Stimulated activated CD4-positive, alpha-beta T cell treated with anti-CD3 and anti-CD28 coated beads, Interleukin-4, amount 100 ng/mL, for 48 hours (primary cell): ENCODE data around the gene SERINC3.

Source experiments
- DNase-seq, 2 donors: peaks; one replicate each; pipeline ENCODE4 v3.0.0-alpha.2; 2020; ENCODE audit warnings: low read depth in 2 of 2

SERINC3 gene

GRCh38 chr20:44532981-44533331 is 11.1 kb upstream of the SERINC3 start:
- no peak for DNase-seq

DNA sequence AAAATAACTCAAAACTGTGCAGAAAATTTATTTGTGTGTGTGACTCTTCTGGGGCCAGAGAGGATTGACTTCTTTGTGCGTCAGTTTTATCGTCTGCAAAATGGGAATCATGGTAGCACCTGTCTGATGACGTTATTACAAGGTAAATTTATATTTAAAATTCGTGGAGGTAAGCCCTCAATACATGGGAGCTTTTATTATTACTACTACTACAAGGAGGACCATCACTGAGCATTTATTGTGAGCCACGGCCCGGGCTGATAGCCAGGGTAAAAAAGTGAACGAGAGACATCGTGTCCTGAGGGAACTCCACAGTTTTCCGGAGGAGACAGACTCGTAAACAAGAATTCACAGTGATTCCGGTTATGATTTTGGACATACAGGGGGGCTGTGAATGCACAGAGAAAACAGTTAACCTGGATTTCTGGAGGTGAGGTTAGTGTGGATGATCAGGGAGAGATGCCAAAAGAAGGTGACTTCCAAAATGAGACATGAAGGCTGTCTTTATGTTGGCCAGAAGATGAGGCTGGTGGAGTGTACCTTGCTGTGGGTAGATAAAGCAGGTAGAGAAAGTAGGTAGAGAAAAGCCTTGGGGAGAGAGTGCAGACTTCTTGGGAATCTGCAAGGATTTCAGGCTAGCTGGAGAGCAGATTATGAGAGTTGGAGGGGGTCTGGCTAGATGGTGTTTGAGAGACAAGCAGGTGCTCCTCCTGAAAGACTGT is 10.6 kb upstream of the SERINC3 start:
- no peak for DNase-seq

GRCh38 chr20:44528309-44528708 is 6.4 kb upstream of the SERINC3 start:
- DNase-seq, result no peak

- DNase-seq, result no peak
Measured at GRCh38 chr20:44527716-44528199, 5.9 kb upstream of the SERINC3 start.

DNA sequence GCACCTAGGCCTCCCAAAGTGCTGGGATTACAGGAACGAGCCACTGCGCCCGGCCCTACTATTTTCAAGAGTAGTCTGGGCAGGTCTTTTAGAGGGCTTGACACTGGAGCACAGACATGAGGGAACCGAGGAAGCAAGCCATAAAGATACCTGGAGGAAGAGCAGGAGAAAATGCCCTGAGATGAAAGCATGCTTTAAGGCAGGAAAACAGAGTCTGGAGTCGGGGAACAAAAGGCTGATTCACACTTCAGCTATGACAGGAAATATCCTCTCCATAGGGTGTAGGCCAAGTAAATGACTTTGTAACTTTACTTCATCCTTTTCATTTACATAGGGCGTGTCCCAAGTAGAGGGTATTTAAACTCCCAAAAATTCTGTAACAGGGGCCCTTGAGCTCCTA is 4.3 kb upstream of the SERINC3 start:
- DNase-seq, result no peak

GRCh38 chr20:44523746-44524145 is 1.9 kb upstream of the SERINC3 start:
- DNase-seq, result no peak

- no peak for DNase-seq
Measured at GRCh38 chr20:44522841-44523240, 971 bp upstream of the SERINC3 start.

GRCh38 chr20:44520881-44521280 is 989 bp downstream of the SERINC3 start:
- DNase-seq, result no peak

GRCh38 chr20:44518248-44518647 is 3.6 kb downstream of the SERINC3 start:
- no peak for DNase-seq

- no peak for DNase-seq
Measured at GRCh38 chr20:44517454-44517853, 4.4 kb downstream of the SERINC3 start.

DNA sequence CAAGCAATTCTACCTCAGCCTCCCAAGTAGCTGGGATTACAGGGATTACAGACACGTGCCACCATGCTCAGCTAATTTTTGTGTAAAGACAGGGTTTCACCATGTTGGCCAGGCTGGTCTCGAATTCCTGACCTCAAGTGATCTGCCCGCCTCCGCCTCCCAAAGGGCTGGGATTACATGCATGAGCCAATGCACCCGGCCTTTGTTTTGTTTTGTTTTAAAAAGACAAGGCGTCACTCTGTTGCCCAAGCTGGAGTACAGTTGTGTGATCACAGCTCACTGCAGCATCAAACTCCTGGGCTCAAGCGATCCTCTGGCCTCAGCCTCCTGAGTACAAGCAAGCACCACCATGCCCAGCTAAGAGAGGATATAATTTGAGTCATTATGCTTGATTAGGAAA is 5.4 kb downstream of the SERINC3 start:
- DNase-seq, result no peak

DNA sequence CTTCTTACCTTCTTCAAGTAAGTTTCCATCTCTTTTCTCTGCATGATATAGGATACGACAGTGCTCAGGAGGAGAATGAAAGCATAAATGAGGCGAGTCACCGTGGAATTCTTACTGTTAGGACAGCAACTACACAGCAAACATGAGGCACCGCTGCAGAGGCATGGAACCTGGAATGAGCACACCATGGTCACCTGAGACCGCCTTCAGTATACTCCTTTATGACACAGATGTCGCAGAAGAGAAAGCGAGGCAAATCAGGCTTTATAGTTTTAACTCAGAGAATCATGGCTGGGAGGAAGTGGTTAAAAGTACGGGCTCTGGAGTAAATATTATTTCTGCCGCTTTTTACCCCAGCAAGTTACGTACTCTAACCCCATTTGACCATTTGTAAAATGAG is 8.0 kb downstream of the SERINC3 start:
- DNase-seq, result no peak

DNA sequence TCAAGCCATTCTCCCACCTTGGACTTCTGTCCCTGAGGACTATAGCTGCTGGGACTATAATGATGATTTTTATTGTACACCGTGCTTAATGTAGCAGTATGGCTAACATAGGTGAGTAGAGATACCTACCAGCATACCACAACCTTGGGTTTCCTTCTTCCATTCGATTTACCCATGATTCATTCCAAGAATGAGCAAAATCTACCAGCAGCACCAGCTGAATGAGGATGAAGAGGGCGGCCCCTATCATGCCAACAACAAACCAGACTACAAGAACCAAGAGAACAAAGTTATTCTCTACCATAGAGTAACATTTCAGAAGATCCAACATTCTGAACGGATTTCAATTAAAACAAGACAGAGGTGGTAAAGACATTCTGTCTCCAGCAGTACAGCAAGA is 12.1 kb downstream of the SERINC3 start:
- no peak for DNase-seq

- no peak for DNase-seq
Measured at GRCh38 chr20:44504402-44505307, 17.2 kb downstream of the SERINC3 start.

DNA sequence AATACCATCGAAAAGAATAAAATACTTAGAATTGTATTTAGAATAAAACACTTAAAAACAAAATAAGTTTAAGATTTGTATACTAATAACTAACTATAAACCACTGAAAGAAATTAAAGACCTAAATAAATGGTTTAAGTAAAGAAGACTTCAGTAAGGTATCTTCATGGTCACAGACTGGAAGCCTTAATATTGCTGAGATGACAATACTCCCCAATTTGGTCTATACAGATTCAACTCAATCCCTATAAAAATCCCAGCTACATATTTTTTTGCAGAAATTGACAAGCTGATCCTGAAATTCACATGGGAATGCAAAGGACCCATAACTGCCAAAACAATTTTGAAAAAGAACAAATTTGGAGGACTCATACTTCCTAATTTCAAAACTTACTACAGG is 18.9 kb downstream of the SERINC3 start:
- DNase-seq, result no peak

DNA sequence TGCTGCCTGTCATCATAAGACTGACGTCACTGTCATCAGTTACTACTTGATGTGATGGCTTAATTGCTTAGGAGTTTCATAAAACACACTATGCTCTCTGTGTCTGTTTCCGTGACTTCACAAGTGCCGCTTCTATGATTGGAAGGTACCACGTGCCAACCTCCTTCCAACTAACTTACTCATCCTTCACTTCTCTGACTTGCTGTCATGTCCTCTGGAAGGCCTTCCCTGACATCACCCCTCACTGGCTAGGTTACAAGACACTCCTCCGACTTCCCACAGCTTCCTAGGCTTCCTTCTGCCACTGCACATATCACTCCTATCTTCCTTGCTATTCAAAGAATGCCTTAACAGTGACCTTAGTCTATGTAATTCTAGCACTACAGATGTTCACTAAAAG is 20.4 kb downstream of the SERINC3 start:
- no peak for DNase-seq

- no peak for DNase-seq
Measured at GRCh38 chr20:44500221-44500620, 21.6 kb downstream of the SERINC3 start.

- no peak for DNase-seq
Measured at GRCh38 chr20:44497761-44498160, 24.1 kb downstream of the SERINC3 start.

DNA sequence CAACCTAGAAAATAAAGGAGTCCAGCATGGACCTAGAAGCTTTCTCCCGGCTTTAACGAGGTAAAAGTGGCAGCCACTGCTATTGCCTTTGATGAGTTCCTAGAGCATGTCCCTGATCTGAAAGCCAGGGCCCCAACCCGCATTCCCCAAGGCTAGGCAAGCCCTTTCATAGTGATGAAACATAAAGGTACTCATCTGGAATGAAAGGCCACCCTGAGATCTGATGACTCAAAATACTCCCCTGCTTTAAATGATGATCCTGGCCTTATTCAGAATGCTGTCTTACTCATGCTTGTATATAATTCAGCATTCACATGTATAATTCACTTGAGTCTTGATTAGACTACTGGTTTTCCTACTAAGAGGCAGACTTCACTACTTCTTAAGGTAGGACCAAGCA is 24.9 kb downstream of the SERINC3 start:
- peak; percentile 19 to 42 for DNase-seq

DNA sequence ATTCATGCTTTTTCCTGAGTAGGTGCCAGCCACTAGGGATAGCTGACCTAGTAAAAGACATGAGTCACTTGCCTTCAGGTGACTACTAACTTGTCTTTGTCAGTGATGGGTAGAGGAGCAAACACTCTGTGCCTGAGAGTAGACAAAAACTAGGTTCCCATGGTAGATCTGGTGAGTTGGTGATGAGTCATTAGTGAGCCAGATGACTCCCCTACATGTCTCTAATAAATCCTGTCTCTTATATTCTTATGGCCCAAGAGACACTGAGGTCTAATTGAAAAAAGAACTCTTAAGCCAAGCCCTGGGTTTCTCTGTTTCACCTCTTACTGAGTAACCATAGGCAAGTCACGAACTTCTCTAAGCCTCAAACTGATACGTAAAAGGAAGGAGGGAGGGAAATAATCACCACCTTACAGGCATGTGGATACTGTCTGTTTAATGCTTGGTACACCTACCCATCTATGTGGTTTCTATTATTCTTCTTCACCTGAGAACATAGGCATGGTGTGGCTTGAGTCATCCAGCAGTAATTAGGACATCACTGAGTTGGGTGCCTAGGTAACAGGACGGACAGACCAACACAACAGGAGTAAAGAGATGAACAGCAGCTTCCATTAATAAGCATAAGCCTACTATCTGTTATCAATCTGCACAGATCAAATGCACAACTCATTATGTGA is 25.9 kb downstream of the SERINC3 start:
- no peak for DNase-seq

DNA sequence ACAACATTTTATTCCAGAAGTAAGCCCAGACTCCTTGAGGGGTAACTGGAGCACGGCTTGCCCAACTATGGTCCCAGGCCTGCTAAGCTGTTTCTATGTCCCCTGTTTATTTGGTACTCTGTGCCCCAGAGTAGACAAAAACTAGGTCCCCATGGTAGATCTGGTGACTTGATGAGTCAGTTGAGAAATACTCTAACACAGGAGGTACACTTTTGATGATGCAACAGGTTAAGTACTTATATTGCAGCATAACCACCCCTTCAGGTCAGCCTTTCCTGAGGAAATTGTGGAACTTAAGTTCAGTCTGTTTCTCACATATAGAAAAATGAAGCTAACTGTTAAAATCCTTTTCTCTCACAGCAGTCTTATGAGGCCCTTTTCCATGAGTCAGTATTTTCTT is 26.6 kb downstream of the SERINC3 start:
- no peak for DNase-seq

DNA sequence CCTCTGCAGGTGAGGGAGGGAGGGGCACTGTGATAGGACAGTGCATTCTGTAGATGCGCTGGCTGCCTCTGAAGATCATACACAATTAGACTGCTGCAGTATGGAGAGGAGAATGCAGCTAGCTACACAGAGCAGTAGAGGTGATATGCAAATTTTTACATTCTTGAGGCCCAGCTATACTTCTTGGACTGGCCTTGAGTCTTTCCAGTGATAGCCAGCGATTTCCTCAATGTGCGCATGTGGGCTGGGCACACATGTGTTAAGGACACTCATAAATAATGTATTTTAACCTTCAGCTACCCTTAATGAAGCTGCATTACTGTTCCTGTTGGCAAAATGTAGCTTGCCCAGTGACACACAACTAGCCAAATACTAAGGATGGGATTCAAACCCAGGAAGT is 27.2 kb downstream of the SERINC3 start:
- no peak for DNase-seq

- DNase-seq, result no peak
Measured at GRCh38 chr20:44494266-44494665, 27.6 kb downstream of the SERINC3 start.
